K562 (cell line): ENCODE results near the gene MPHOSPH8. TPM values are rescaled to one million over a fixed set of nuclear protein-coding genes. Genes with fewer than 3 reads are reported as not detected.

Experiments used
- ETV5 ChIP-seq: sonication (generic); formaldehyde crosslinking; IDR thresholded peaks from 2 replicates; pipeline ENCODE4 v1.4.0; 2020; ENCODE audit warnings: low read depth, mild to moderate bottlenecking, missing genetic modification reagents
- FOXK1 ChIP-seq: sonication (generic); formaldehyde crosslinking; IDR thresholded peaks from 2 replicates; pipeline ENCODE4 v1.8.0; 2022; ENCODE audit warnings: missing genetic modification reagents, mild to moderate bottlenecking, borderline replicate concordance
- FOXK2 ChIP-seq, 2 experiments: fragments of 450-650 bp; IDR thresholded peaks in 1 of 2; conservative IDR thresholded peaks in 1 of 2; 2 replicates each; pipeline ENCODE4 v1.6.1; 2016; ENCODE audit warnings: low read depth in 2 of 2, mild to moderate bottlenecking in 1 of 2
- GTF2A2 ChIP-seq: IDR thresholded peaks from 2 replicates; pipeline ENCODE4 v1.6.1; 2016; ENCODE audit warnings: mild to moderate bottlenecking, missing genetic modification characterization, missing compliant biosample characterization
- HDAC8 ChIP-seq: fragments of 450-650 bp; IDR thresholded peaks from 2 replicates; pipeline ENCODE4 v1.6.1; 2016; ENCODE audit warnings: mild to moderate bottlenecking, missing genetic modification characterization, moderate library complexity, missing compliant biosample characterization
- ILF3 ChIP-seq: fragments of 450-650 bp; IDR thresholded peaks from 2 replicates; pipeline ENCODE4 v1.6.1; 2018; ENCODE audit warnings: antibody characterized with exemption, mild to moderate bottlenecking, moderate library complexity, borderline replicate concordance
- MTA3 ChIP-seq: fragments of 450-650 bp; formaldehyde crosslinking; IDR thresholded peaks from 2 replicates; pipeline ENCODE4 v1.6.1; 2017; ENCODE audit warnings: mild to moderate bottlenecking, borderline replicate concordance
- NFE2L1 ChIP-seq: fragments of 450-650 bp; IDR thresholded peaks from 2 replicates; pipeline ENCODE4 v1.6.1; 2016; ENCODE audit warnings: missing genetic modification characterization, low read depth, mild to moderate bottlenecking, missing compliant biosample characterization, moderate library complexity, borderline replicate concordance
- PHF20 ChIP-seq: fragments of 450-650 bp; IDR thresholded peaks from 2 replicates; pipeline ENCODE4 v1.6.1; 2018; ENCODE audit not compliant: partially characterized antibody
- POU5F1 ChIP-seq: fragments of 150-350 bp; IDR thresholded peaks from 2 replicates; pipeline ENCODE4 v1.6.1; 2014; ENCODE audit warnings: borderline replicate concordance, low read length, low read depth, mild to moderate bottlenecking; ENCODE audit not compliant: partially characterized antibody
- SIN3A ChIP-seq, 2 experiments: fragments of 150-350 bp in 1 of 2; IDR thresholded peaks; 2 replicates each; pipeline ENCODE4 v1.6.1; 2011 to 2016; ENCODE audit warnings: borderline replicate concordance in 2 of 2, low read depth in 2 of 2, low read length in 2 of 2, mild to moderate bottlenecking in 2 of 2, moderate library complexity in 2 of 2; ENCODE audit not compliant: control insufficient read depth in 1 of 2
- SREBF1 ChIP-seq: fragments of 150-350 bp; IDR thresholded peaks from 2 replicates; pipeline ENCODE4 v1.6.1; 2014; ENCODE audit warnings: antibody characterized with exemption, low read depth, low read length, borderline replicate concordance
- TARDBP ChIP-seq: fragments of 450-650 bp; IDR thresholded peaks from 2 replicates; pipeline ENCODE4 v1.6.1; 2016
- TEAD4 ChIP-seq, 2 experiments: sonication (generic) in 1 of 2; formaldehyde crosslinking in 1 of 2; IDR thresholded peaks; 2 replicates each; pipeline versions ENCODE4 v1.6.1 to v1.8.0; 2012 to 2022; ENCODE audit warnings: borderline replicate concordance in 1 of 2, inconsistent platforms in 1 of 2, low read length in 1 of 2, mild to moderate bottlenecking in 1 of 2, missing genetic modification reagents in 1 of 2
- VEZF1 ChIP-seq: fragments of 200-800 bp; sonication (Bioruptor generic); IDR thresholded peaks from 2 replicates; pipeline ENCODE4 v1.6.1; 2017; ENCODE audit warnings: missing genetic modification characterization, missing compliant biosample characterization
- ZFP30 ChIP-seq: fragments of 250-450 bp; sonication (Bioruptor Pico); IDR thresholded peaks from 2 replicates; pipeline ENCODE4 v1.8.0; 2022; ENCODE audit warnings: moderate library complexity, mild to moderate bottlenecking, inconsistent platforms, borderline replicate concordance
- ZNF347 ChIP-seq: fragments of 450-650 bp; formaldehyde crosslinking; IDR thresholded peaks from 2 replicates; pipeline ENCODE4 v1.4.0; 2020; ENCODE audit warnings: low read depth, mild to moderate bottlenecking, moderate library complexity
- polyA plus RNA-seq, 8 experiments: library from polyadenylated mRNA; depleted of rRNA in 4 of 8; stranded (reverse) in 5 of 8; unstranded in 3 of 8; fragments of >200 nt; fragmentation: Nextera tagmentation in 2 of 8; fragmentation: Illumina TruSeq in 1 of 8; extraction: Ambion mirVana in 2 of 8; extraction: Trizol in 1 of 8; gene quantifications; 2 replicates each; pipeline versions ENCODE4 v1.2.1 to v1.2.3, GENCODE V29; 2011 to 2014; ENCODE audit warnings: inconsistent platforms in 1 of 8, missing spikeins in 1 of 8
- total RNA-seq, 7 experiments: library from RNA; depleted of rRNA in 6 of 7; stranded (reverse); fragments of >200 nt in 6 of 7; fragmentation: Illumina TruSeq in 2 of 7; extraction: Trizol in 2 of 7; gene quantifications; 2 replicates each; pipeline versions ENCODE4 v1.2.1 to v1.2.3, GENCODE V29; 2011 to 2021; ENCODE audit warnings: low replicate concordance in 1 of 7
- TF ChIP-seq, protein P1 (sequence below): fragments of 250-450 bp; sonication (Bioruptor Pico); IDR thresholded peaks from 2 replicates; pipeline ENCODE4 v1.5.0; 2022; ENCODE audit warnings: mild to moderate bottlenecking
- TF ChIP-seq, protein P2 (sequence below): sonication (generic); formaldehyde crosslinking; IDR thresholded peaks from 2 replicates; pipeline ENCODE4 v1.8.1; 2023; ENCODE audit warnings: mild to moderate bottlenecking, missing genetic modification reagents
- TF ChIP-seq, protein P3 (sequence below): fragments of 450-650 bp; formaldehyde crosslinking; IDR thresholded peaks from 2 replicates; pipeline ENCODE4 v1.4.0; 2022; ENCODE audit warnings: missing genetic modification characterization

Gene MPHOSPH8
- total and polyA plus RNA-seq, 9 of the 15 experiments (the other 6 are each of a cell fraction or from before 2014, with no cell fraction given), result 10.3 to 24.8 (median 16.6) TPM

DNA sequence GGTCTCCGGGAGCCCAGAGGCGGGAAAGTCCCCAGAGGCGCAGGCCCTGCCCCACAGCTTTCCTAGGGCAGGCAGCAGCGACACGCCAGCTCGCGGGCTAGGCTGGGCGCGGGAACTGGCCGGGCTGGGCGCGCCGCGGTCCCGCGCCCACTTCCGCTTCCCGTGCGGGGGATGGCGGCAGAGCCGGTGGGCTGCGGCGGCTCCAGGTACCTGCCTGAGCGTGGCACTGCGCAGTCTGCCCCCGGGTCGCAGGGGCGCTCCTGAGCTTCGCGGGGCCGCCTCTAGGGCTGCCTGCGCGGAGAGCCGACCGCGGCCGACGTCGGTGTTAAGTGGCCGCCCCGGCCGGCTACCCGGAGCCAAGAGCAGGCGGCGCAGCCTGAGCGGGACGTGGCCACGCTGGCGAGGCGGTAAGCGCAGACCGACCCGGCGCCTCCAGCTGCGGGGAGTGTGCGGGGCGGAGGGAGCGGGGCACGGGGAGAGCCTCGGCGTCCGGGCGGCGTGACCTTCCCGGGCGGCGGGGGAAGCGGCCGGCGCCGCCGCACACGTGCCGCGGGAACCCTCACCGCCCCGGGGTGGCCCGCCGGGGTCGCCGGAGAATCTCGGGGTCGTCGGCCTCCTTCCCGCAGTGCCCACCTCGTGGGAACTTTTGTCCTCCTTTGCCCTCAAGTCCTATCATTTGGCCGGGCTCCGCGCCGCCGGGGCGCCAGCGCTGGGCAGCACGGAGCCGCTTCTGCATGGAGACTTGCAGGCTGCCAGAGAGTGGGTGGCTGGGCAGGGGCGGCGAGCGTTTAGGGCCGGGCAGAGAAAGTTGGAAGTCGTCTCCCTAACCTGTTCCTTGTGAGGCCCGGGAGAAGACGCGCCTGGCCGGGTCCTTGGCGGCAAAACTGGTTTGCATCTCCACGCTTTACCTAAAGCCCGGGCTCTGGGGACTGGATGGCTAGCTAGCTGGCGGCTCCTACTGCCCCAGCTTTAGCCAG is 31.4 kb upstream of the MPHOSPH8 start (continued):
- TF ChIP-seq, protein P1, sequence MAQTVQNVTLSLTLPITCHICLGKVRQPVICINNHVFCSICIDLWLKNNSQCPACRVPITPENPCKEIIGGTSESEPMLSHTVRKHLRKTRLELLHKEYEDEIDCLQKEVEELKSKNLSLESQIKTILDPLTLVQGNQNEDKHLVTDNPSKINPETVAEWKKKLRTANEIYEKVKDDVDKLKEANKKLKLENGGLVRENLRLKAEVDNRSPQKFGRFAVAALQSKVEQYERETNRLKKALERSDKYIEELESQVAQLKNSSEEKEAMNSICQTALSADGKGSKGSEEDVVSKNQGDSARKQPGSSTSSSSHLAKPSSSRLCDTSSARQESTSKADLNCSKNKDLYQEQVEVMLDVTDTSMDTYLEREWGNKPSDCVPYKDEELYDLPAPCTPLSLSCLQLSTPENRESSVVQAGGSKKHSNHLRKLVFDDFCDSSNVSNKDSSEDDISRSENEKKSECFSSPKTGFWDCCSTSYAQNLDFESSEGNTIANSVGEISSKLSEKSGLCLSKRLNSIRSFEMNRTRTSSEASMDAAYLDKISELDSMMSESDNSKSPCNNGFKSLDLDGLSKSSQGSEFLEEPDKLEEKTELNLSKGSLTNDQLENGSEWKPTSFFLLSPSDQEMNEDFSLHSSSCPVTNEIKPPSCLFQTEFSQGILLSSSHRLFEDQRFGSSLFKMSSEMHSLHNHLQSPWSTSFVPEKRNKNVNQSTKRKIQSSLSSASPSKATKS (CRISPR knock-in tag), result no peak
- no peak for TF ChIP-seq SIN3A (IDR thresholded peaks at IDR 0.05; ENCODE audit: borderline replicate concordance in 2 of 2, control insufficient read depth in 1 of 2, low read depth in 2 of 2, low read length in 2 of 2)
- TF ChIP-seq ILF3, result no peak
- TF ChIP-seq GTF2A2 (tag), result no peak
- TF ChIP-seq PHF20, result no peak
- TF ChIP-seq FOXK2 (conservative IDR thresholded peaks at IDR 0.05 in 1 of 2, IDR thresholded peaks at IDR 0.05 in 1 of 2; ENCODE audit: low read depth in 2 of 2), result no peak
- no peak for TF ChIP-seq NFE2L1 (tag)
- no peak for TF ChIP-seq POU5F1
- no peak for TF ChIP-seq ZNF347 (CRISPR knock-in tag)
- TF ChIP-seq, protein P2, sequence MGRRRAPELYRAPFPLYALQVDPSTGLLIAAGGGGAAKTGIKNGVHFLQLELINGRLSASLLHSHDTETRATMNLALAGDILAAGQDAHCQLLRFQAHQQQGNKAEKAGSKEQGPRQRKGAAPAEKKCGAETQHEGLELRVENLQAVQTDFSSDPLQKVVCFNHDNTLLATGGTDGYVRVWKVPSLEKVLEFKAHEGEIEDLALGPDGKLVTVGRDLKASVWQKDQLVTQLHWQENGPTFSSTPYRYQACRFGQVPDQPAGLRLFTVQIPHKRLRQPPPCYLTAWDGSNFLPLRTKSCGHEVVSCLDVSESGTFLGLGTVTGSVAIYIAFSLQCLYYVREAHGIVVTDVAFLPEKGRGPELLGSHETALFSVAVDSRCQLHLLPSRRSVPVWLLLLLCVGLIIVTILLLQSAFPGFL, result no peak
- TF ChIP-seq SREBF1, result no peak
- TF ChIP-seq VEZF1 (CRISPR knock-in tag), result no peak
- TF ChIP-seq, protein P3, sequence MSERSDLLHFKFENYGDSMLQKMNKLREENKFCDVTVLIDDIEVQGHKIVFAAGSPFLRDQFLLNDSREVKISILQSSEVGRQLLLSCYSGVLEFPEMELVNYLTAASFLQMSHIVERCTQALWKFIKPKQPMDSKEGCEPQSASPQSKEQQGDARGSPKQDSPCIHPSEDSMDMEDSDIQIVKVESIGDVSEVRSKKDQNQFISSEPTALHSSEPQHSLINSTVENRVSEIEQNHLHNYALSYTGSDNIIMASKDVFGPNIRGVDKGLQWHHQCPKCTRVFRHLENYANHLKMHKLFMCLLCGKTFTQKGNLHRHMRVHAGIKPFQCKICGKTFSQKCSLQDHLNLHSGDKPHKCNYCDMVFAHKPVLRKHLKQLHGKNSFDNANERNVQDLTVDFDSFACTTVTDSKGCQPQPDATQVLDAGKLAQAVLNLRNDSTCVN (CRISPR knock-in tag), result no peak
- no peak for TF ChIP-seq ZFP30 (CRISPR knock-in tag)
- no peak for TF ChIP-seq TEAD4 (IDR thresholded peaks at IDR 0.05; ENCODE audit: low read length)
- no peak for TF ChIP-seq TEAD4 (CRISPR knock-in tag; IDR thresholded peaks at IDR 0.05; ENCODE audit: borderline replicate concordance)
- TF ChIP-seq TARDBP, result no peak
- TF ChIP-seq MTA3, result 0 out of 2 replicates have a peak, but pooled peaks have one; percentile 27
- no peak for TF ChIP-seq FOXK1 (CRISPR knock-in tag)
- no peak for TF ChIP-seq HDAC8 (tag)
- TF ChIP-seq ETV5 (CRISPR knock-in tag), result peak; percentile 45; the same call in 1 of the 2 replicates
